Stimulated activated naive CD8-positive, alpha-beta T cell treated with anti-CD3 and anti-CD28 coated beads, Interleukin-15, Interleukin-2, amounts not matched to agents 100 ng/mL and 50 ng/mL, for 24 hours (primary cell): Measurements from ENCODE around the gene OVOL1.
"Not testable (repeated sequence)": the region's sequence is repeated elsewhere in the genome, so short reads cannot be mapped to it uniquely, and the experiment has no call there.

Experiments used
- H3K27ac Mint-ChIP-seq: one replicate; pipeline ENCODE4 v1.8.0; 2021; ENCODE audit warnings: mild to moderate bottlenecking, mixed read lengths
- H3K27me3 Mint-ChIP-seq: one replicate; pipeline ENCODE4 v1.8.0; 2021; ENCODE audit warnings: mixed read lengths
- H3K36me3 Mint-ChIP-seq: one replicate; pipeline ENCODE4 v1.8.0; 2021; ENCODE audit warnings: low read depth, mixed read lengths
- H3K4me1 Mint-ChIP-seq: one replicate; pipeline ENCODE4 v1.8.0; 2021; ENCODE audit warnings: low read depth, mixed read lengths
- H3K4me3 Mint-ChIP-seq: one replicate; pipeline ENCODE4 v1.8.0; 2021; ENCODE audit warnings: mild to moderate bottlenecking, mixed read lengths
- H3K9me3 Mint-ChIP-seq: one replicate; pipeline ENCODE4 v1.8.0; 2021; ENCODE audit warnings: mixed read lengths

Gene OVOL1

GRCh38 chr11:65786786-65787636 is at the start of gene OVOL1:
Gene OVOL1, plus strand, starts transcription at chr11:65787063. Its CDS starts 311 bp downstream, at chr11:65787374.
- peaks cover 37% of the 10 kb centered on the region for H3K4me1 Mint-ChIP-seq
- H3K4me3 Mint-ChIP-seq = peak within 1 kb of the TSS; percentile 70
- no peak within 1 kb of the TSS for H3K27ac Mint-ChIP-seq
- H3K27me3 Mint-ChIP-seq = peaks cover 54% of the 10 kb centered on the region
- H3K9me3 Mint-ChIP-seq = no peaks in the 10 kb centered on the region
- H3K36me3 Mint-ChIP-seq = no peaks in the 10 kb centered on the region

GRCh38 chr11:65739022-65739421 is 47.8 kb upstream of the OVOL1 start:
- Mint-ChIP-seq H3K27ac (no peak overlapping the region), H3K9me3 (peaks cover 6% of the 10 kb centered on the region), H3K27me3 (peaks cover 28% of the 10 kb centered on the region), H3K4me3 (no peak overlapping the region), H3K36me3 (no peaks in the 10 kb centered on the region), H3K4me1 (no peaks in the 10 kb centered on the region)

GRCh38 chr11:65741185-65741584 is 45.7 kb upstream of the OVOL1 start:
- Mint-ChIP-seq H3K36me3 (no peaks in the 10 kb centered on the region), H3K4me1 (no peaks in the 10 kb centered on the region), H3K27ac (no peak overlapping the region), H3K4me3 (no peak overlapping the region), H3K9me3 (peaks cover 6% of the 10 kb centered on the region), H3K27me3 (peaks cover 26% of the 10 kb centered on the region)

GRCh38 chr11:65742353-65742752 is 44.5 kb upstream of the OVOL1 start:
- no peak overlapping the region for H3K4me3 Mint-ChIP-seq
- H3K9me3 Mint-ChIP-seq = no peaks in the 10 kb centered on the region
- H3K36me3 Mint-ChIP-seq = no peaks in the 10 kb centered on the region
- H3K27ac Mint-ChIP-seq = no peak overlapping the region
- no peaks in the 10 kb centered on the region for H3K4me1 Mint-ChIP-seq
- peaks cover 20% of the 10 kb centered on the region for H3K27me3 Mint-ChIP-seq

GRCh38 chr11:65743681-65744025 is 43.2 kb upstream of the OVOL1 start:
- no peaks in the 10 kb centered on the region for H3K36me3 Mint-ChIP-seq
- H3K27ac Mint-ChIP-seq = no peak overlapping the region
- H3K27me3 Mint-ChIP-seq = peaks cover 13% of the 10 kb centered on the region
- no peaks in the 10 kb centered on the region for H3K9me3 Mint-ChIP-seq
- no peaks in the 10 kb centered on the region for H3K4me1 Mint-ChIP-seq
- H3K4me3 Mint-ChIP-seq = no peak overlapping the region

- H3K36me3 Mint-ChIP-seq = no peaks in the 10 kb centered on the region
- H3K9me3 Mint-ChIP-seq = no peaks in the 10 kb centered on the region
- H3K27ac Mint-ChIP-seq = no peak overlapping the region
- no peaks in the 10 kb centered on the region for H3K4me1 Mint-ChIP-seq
- H3K27me3 Mint-ChIP-seq = peaks cover 14% of the 10 kb centered on the region
- H3K4me3 Mint-ChIP-seq = no peak overlapping the region
Observed at GRCh38 chr11:65744026-65744698, 42.7 kb upstream of the OVOL1 start.

GRCh38 chr11:65744699-65745042 is 42.2 kb upstream of the OVOL1 start:
- no peak overlapping the region for H3K4me3 Mint-ChIP-seq
- H3K27ac Mint-ChIP-seq = no peak overlapping the region
- no peaks in the 10 kb centered on the region for H3K36me3 Mint-ChIP-seq
- H3K27me3 Mint-ChIP-seq = peaks cover 17% of the 10 kb centered on the region
- H3K9me3 Mint-ChIP-seq = no peaks in the 10 kb centered on the region
- no peaks in the 10 kb centered on the region for H3K4me1 Mint-ChIP-seq

GRCh38 chr11:65745049-65745448 is 41.8 kb upstream of the OVOL1 start:
- Mint-ChIP-seq H3K27me3 (peaks cover 21% of the 10 kb centered on the region), H3K4me1 (no peaks in the 10 kb centered on the region), H3K36me3 (no peaks in the 10 kb centered on the region), H3K27ac (no peak overlapping the region), H3K4me3 (no peak overlapping the region), H3K9me3 (no peaks in the 10 kb centered on the region)

- H3K27me3 Mint-ChIP-seq = peaks cover 21% of the 10 kb centered on the region
- not testable (repeated sequence) for H3K4me3 Mint-ChIP-seq, H3K27ac Mint-ChIP-seq, H3K4me1 Mint-ChIP-seq, H3K36me3 Mint-ChIP-seq, H3K9me3 Mint-ChIP-seq
Observed at GRCh38 chr11:65762169-65762568, 24.7 kb upstream of the OVOL1 start.

- H3K4me3 Mint-ChIP-seq, H3K9me3 Mint-ChIP-seq, H3K27ac Mint-ChIP-seq, H3K36me3 Mint-ChIP-seq, H3K4me1 Mint-ChIP-seq: not testable (repeated sequence)
- peaks cover 16% of the 10 kb centered on the region for H3K27me3 Mint-ChIP-seq
Observed at GRCh38 chr11:65762816-65763215, 24.0 kb upstream of the OVOL1 start.

GRCh38 chr11:65764434-65764833 is 22.4 kb upstream of the OVOL1 start:
- no peaks in the 10 kb centered on the region for H3K36me3 Mint-ChIP-seq
- peaks cover under 1% of the 10 kb centered on the region for H3K4me1 Mint-ChIP-seq
- peaks cover 10% of the 10 kb centered on the region for H3K27me3 Mint-ChIP-seq
- H3K27ac Mint-ChIP-seq = no peak overlapping the region
- H3K4me3 Mint-ChIP-seq = no peak overlapping the region
- no peaks in the 10 kb centered on the region for H3K9me3 Mint-ChIP-seq

GRCh38 chr11:65766535-65766934 is 20.3 kb upstream of the OVOL1 start:
- Mint-ChIP-seq H3K36me3 (no peaks in the 10 kb centered on the region), H3K9me3 (no peaks in the 10 kb centered on the region), H3K27me3 (peaks cover 1% of the 10 kb centered on the region), H3K4me3 (no peak overlapping the region), H3K4me1 (peaks cover 5% of the 10 kb centered on the region), H3K27ac (no peak overlapping the region)

- no peaks in the 10 kb centered on the region for H3K9me3 Mint-ChIP-seq
- no peak overlapping the region for H3K27ac Mint-ChIP-seq
- no peak overlapping the region for H3K4me3 Mint-ChIP-seq
- H3K27me3 Mint-ChIP-seq = no peaks in the 10 kb centered on the region
- peaks cover 5% of the 10 kb centered on the region for H3K4me1 Mint-ChIP-seq
- no peaks in the 10 kb centered on the region for H3K36me3 Mint-ChIP-seq
Observed at GRCh38 chr11:65767406-65767805, 19.5 kb upstream of the OVOL1 start.

- H3K9me3 Mint-ChIP-seq, H3K4me3 Mint-ChIP-seq, H3K27me3 Mint-ChIP-seq, H3K36me3 Mint-ChIP-seq, H3K4me1 Mint-ChIP-seq, H3K27ac Mint-ChIP-seq: not testable (repeated sequence)
Observed at GRCh38 chr11:65767806-65768205, 19.1 kb upstream of the OVOL1 start.

GRCh38 chr11:65770951-65771567 is 15.8 kb upstream of the OVOL1 start:
- H3K9me3 Mint-ChIP-seq = no peaks in the 10 kb centered on the region
- peaks cover 15% of the 10 kb centered on the region for H3K4me1 Mint-ChIP-seq
- H3K36me3 Mint-ChIP-seq = no peaks in the 10 kb centered on the region
- H3K27me3 Mint-ChIP-seq = no peaks in the 10 kb centered on the region
- no peak overlapping the region for H3K27ac Mint-ChIP-seq
- H3K4me3 Mint-ChIP-seq = no peak overlapping the region
